Liver (tissue), 9 donors: Measurements from ENCODE around the gene PCNX2. TPM values are rescaled to one million over a fixed set of nuclear protein-coding genes. Genes with fewer than 3 reads are reported as not detected.

Experiments used
- DNase-seq: peaks from one replicate; pipeline ENCODE4 v3.0.0-alpha.2; 2017; ENCODE audit warnings: low spot score
- H3K27ac ChIP-seq, 2 donors: one replicate each; pipeline ENCODE4 v1.7.0; 2013; ENCODE audit warnings: inconsistent platforms in 2 of 2, low read length in 2 of 2, control low read depth in 1 of 2, low read depth in 1 of 2, mild to moderate bottlenecking in 1 of 2
- H3K27me3 ChIP-seq, 4 donors: one replicate each; pipeline versions ENCODE4 v1.6.1 to v1.7.0; 2013; ENCODE audit warnings: low read length in 3 of 4, inconsistent platforms in 1 of 4, mild to moderate bottlenecking in 1 of 4, moderate library complexity in 1 of 4; ENCODE audit not compliant: control insufficient read depth in 4 of 4, insufficient read depth in 4 of 4
- H3K36me3 ChIP-seq, 4 donors: one replicate each; pipeline versions ENCODE4 v1.6.1 to v1.7.0; 2013; ENCODE audit warnings: low read length in 3 of 4, mild to moderate bottlenecking in 3 of 4, low read depth in 1 of 4, moderate library complexity in 1 of 4; ENCODE audit not compliant: control insufficient read depth in 4 of 4, insufficient read depth in 3 of 4
- H3K4me1 ChIP-seq, 4 donors: one replicate each; pipeline versions ENCODE4 v1.6.1 to v1.7.0; 2013; ENCODE audit warnings: low read length in 3 of 4, mild to moderate bottlenecking in 3 of 4, moderate library complexity in 1 of 4; ENCODE audit not compliant: control insufficient read depth in 4 of 4, insufficient read depth in 4 of 4
- H3K4me3 ChIP-seq, 3 donors: one replicate each; pipeline versions ENCODE4 v1.6.1 to v1.7.0; 2013; ENCODE audit warnings: low read length in 3 of 3, control low read depth in 1 of 3, low read depth in 1 of 3, mild to moderate bottlenecking in 1 of 3
- H3K9ac ChIP-seq, 2 donors: one replicate each; pipeline ENCODE4 v1.7.0; 2013; ENCODE audit warnings: low read length in 2 of 2, mild to moderate bottlenecking in 2 of 2, moderate library complexity in 2 of 2, control low read depth in 1 of 2, low read depth in 1 of 2
- H3K9me3 ChIP-seq, 4 donors: one replicate each; pipeline versions ENCODE4 v1.6.1 to v1.7.0; 2013; ENCODE audit warnings: low read length in 3 of 4; ENCODE audit not compliant: control insufficient read depth in 4 of 4
- EGR1 ChIP-seq, 2 donors: IDR thresholded peaks; 2 replicates each; pipeline ENCODE4 v1.6.1; 2016 to 2018; ENCODE audit warnings: antibody characterized with exemption in 2 of 2, low read depth in 2 of 2
- FOXA1 ChIP-seq: IDR thresholded peaks from 2 replicates; pipeline ENCODE4 v1.6.1; 2016; ENCODE audit warnings: antibody characterized with exemption
- FOXA2 ChIP-seq: IDR thresholded peaks from 2 replicates; pipeline ENCODE4 v1.6.1; 2016; ENCODE audit warnings: antibody characterized with exemption
- GABPA ChIP-seq, 2 donors: IDR thresholded peaks in 1 of 2; conservative IDR thresholded peaks in 1 of 2; 2 replicates each; pipeline ENCODE4 v1.6.1; 2016; ENCODE audit warnings: antibody characterized with exemption in 2 of 2, mild to moderate bottlenecking in 1 of 2, moderate library complexity in 1 of 2
- HNF4A ChIP-seq, 2 donors: conservative IDR thresholded peaks; 2 replicates each; pipeline ENCODE4 v1.6.1; 2016; ENCODE audit warnings: antibody characterized with exemption in 2 of 2, mild to moderate bottlenecking in 2 of 2
- RAD21 ChIP-seq, 2 donors: IDR thresholded peaks; 2 replicates each; pipeline ENCODE4 v1.6.1; 2016; ENCODE audit warnings: antibody characterized with exemption in 2 of 2, mild to moderate bottlenecking in 2 of 2
- SP1 ChIP-seq: IDR thresholded peaks from 2 replicates; pipeline ENCODE4 v1.6.1; 2018; ENCODE audit warnings: antibody characterized with exemption, mild to moderate bottlenecking
- YY1 ChIP-seq: IDR thresholded peaks from 2 replicates; pipeline ENCODE4 v1.6.1; 2016; ENCODE audit warnings: antibody characterized with exemption, mild to moderate bottlenecking
- WGBS: extraction: QIAGEN DNeasy Blood & Tissue Kit; methylation state at CpG from one replicate; pipeline ENCODE4 v1.1.7; 2013; 5-methylcytosine and 5-hydroxymethylcytosine counted together
- polyA plus RNA-seq, 2 donors: library from polyadenylated mRNA; stranded (reverse) in 1 of 2; unstranded in 1 of 2; fragments of 200-250 nt in 1 of 2; fragments of >200 nt in 1 of 2; fragmentation: Nextera tagmentation in 1 of 2; extraction: Ambion mirVana in 1 of 2; gene quantifications; one replicate each; pipeline versions ENCODE4 v1.2.1 to v1.2.3, GENCODE V29; 2013 to 2015
- total RNA-seq, 2 donors: library from RNA; depleted of rRNA; stranded (reverse); fragments of >200 nt; gene quantifications; one replicate each; pipeline ENCODE4 v1.2.3, GENCODE V29; 2014
- TF ChIP-seq, protein P1 (sequence below): IDR thresholded peaks from 2 replicates; pipeline ENCODE4 v1.6.1; 2016; ENCODE audit warnings: antibody characterized with exemption
- TF ChIP-seq, protein P2 (sequence below): fragments of 150-350 bp; IDR thresholded peaks from 2 replicates; pipeline ENCODE4 v1.5.1; 2017; ENCODE audit warnings: improper control_type of control experiment, low read depth, low read length; ENCODE audit not compliant: missing input control
- TF ChIP-seq, protein P3 (sequence below): IDR thresholded peaks from 2 replicates; pipeline ENCODE4 v1.6.1; 2016; ENCODE audit warnings: antibody characterized with exemption
- TF ChIP-seq, protein P4 (sequence below): IDR thresholded peaks from 2 replicates; pipeline ENCODE4 v1.6.1; 2016; ENCODE audit warnings: antibody characterized with exemption
- TF ChIP-seq, protein P5 (sequence below): IDR thresholded peaks from 2 replicates; pipeline ENCODE4 v1.6.1; 2016; ENCODE audit warnings: antibody characterized with exemption, mild to moderate bottlenecking
- donor health status: healthy.
- donor health status: healthy.
- donor health status: healthy.
- donor health status: healthy.
- donor health status: healthy.

The PCNX2 gene
- total and polyA plus RNA-seq, 4 donors: 0.20 to 3.1 (median 0.92) TPM

DNA sequence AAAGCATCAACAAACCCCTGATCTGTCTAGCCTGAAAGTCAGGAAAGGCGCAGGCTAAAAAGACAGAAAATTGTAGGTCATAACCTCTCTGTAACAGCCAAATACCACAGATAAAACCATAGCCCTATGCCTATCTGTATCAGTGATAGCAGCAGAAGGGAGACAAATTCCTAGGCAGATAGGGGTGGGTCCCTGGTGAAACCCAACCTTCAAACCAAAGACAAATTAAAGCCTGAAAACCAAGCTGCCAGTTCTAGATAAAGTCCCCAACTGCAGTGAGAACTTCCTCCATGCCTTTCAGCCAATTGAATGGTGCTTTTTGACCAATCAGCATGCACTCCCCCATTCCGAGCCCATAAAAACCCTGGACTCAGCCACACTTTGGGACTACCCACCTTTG is 229.8 kb downstream of the PCNX2 start:
- WGBS: 84% methylated on average over 2 of the region's 2 CpGs
- H3K27me3 ChIP-seq: no peaks in the 10 kb centered on the region
- peaks cover 0 to 7% (median 3%) of the 10 kb centered on the region in 4 donors for H3K9me3 ChIP-seq
- no peaks in the 10 kb centered on the region for H3K36me3 ChIP-seq
- no peaks in the 10 kb centered on the region for H3K4me1 ChIP-seq
- no peak for DNase-seq
- no peak overlapping the region for H3K9ac ChIP-seq
- no peak overlapping the region for H3K27ac ChIP-seq
- H3K4me3 ChIP-seq: no peak overlapping the region
- TF ChIP-seq, protein P1, sequence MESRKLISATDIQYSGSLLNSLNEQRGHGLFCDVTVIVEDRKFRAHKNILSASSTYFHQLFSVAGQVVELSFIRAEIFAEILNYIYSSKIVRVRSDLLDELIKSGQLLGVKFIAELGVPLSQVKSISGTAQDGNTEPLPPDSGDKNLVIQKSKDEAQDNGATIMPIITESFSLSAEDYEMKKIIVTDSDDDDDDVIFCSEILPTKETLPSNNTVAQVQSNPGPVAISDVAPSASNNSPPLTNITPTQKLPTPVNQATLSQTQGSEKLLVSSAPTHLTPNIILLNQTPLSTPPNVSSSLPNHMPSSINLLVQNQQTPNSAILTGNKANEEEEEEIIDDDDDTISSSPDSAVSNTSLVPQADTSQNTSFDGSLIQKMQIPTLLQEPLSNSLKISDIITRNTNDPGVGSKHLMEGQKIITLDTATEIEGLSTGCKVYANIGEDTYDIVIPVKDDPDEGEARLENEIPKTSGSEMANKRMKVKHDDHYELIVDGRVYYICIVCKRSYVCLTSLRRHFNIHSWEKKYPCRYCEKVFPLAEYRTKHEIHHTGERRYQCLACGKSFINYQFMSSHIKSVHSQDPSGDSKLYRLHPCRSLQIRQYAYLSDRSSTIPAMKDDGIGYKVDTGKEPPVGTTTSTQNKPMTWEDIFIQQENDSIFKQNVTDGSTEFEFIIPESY: no peak
- TF ChIP-seq, protein P2, sequence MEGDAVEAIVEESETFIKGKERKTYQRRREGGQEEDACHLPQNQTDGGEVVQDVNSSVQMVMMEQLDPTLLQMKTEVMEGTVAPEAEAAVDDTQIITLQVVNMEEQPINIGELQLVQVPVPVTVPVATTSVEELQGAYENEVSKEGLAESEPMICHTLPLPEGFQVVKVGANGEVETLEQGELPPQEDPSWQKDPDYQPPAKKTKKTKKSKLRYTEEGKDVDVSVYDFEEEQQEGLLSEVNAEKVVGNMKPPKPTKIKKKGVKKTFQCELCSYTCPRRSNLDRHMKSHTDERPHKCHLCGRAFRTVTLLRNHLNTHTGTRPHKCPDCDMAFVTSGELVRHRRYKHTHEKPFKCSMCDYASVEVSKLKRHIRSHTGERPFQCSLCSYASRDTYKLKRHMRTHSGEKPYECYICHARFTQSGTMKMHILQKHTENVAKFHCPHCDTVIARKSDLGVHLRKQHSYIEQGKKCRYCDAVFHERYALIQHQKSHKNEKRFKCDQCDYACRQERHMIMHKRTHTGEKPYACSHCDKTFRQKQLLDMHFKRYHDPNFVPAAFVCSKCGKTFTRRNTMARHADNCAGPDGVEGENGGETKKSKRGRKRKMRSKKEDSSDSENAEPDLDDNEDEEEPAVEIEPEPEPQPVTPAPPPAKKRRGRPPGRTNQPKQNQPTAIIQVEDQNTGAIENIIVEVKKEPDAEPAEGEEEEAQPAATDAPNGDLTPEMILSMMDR: no peak
- TF ChIP-seq, protein P3, sequence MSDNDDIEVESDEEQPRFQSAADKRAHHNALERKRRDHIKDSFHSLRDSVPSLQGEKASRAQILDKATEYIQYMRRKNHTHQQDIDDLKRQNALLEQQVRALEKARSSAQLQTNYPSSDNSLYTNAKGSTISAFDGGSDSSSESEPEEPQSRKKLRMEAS: no peak

DNA sequence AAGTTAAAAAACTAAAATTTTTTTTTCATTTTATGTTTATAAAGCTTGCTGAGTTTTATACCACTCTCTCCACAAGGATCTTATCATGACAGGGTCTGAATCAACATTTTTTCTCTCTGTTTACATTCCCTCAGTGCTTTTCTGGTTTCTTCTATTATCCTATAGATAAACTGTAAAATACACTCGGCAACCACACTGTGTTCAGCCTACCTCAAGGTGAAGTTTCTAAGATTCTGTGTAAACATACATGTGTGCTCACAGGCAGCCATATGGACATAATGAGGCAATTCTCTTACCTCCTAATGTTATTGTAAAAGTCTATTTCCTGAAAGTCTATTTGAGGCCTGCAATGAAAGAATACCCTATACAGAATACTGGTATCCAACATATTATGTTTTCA is 230.5 kb downstream of the PCNX2 start:
- H3K9me3 ChIP-seq: peaks cover 0 to 7% (median 3%) of the 10 kb centered on the region in 4 donors
- no peaks in the 10 kb centered on the region for H3K36me3 ChIP-seq
- no peak for DNase-seq
- H3K27ac ChIP-seq: no peak overlapping the region
- no peak overlapping the region for H3K4me3 ChIP-seq
- no peaks in the 10 kb centered on the region for H3K4me1 ChIP-seq
- 43% methylated on average over 1 of the region's 1 CpG for WGBS
- H3K27me3 ChIP-seq: no peaks in the 10 kb centered on the region
- no peak overlapping the region for H3K9ac ChIP-seq
- TF ChIP-seq EGR1 (IDR thresholded peaks at IDR 0.05; ENCODE audit: low read depth in 2 of 2) (no peak), RAD21 (IDR thresholded peaks at IDR 0.05) (no peak), GABPA (IDR thresholded peaks at IDR 0.05 in 1 of 2, conservative IDR thresholded peaks at IDR 0.05 in 1 of 2) (no peak), HNF4A (conservative IDR thresholded peaks at IDR 0.05) (no peak), YY1 (no peak), SP1 (no peak), FOXA1 (no peak), FOXA2 (no peak)
- TF ChIP-seq, protein P1: no peak
- TF ChIP-seq, protein P4, sequence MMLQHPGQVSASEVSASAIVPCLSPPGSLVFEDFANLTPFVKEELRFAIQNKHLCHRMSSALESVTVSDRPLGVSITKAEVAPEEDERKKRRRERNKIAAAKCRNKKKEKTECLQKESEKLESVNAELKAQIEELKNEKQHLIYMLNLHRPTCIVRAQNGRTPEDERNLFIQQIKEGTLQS: no peak
- TF ChIP-seq, protein P2: no peak
- TF ChIP-seq, protein P5, sequence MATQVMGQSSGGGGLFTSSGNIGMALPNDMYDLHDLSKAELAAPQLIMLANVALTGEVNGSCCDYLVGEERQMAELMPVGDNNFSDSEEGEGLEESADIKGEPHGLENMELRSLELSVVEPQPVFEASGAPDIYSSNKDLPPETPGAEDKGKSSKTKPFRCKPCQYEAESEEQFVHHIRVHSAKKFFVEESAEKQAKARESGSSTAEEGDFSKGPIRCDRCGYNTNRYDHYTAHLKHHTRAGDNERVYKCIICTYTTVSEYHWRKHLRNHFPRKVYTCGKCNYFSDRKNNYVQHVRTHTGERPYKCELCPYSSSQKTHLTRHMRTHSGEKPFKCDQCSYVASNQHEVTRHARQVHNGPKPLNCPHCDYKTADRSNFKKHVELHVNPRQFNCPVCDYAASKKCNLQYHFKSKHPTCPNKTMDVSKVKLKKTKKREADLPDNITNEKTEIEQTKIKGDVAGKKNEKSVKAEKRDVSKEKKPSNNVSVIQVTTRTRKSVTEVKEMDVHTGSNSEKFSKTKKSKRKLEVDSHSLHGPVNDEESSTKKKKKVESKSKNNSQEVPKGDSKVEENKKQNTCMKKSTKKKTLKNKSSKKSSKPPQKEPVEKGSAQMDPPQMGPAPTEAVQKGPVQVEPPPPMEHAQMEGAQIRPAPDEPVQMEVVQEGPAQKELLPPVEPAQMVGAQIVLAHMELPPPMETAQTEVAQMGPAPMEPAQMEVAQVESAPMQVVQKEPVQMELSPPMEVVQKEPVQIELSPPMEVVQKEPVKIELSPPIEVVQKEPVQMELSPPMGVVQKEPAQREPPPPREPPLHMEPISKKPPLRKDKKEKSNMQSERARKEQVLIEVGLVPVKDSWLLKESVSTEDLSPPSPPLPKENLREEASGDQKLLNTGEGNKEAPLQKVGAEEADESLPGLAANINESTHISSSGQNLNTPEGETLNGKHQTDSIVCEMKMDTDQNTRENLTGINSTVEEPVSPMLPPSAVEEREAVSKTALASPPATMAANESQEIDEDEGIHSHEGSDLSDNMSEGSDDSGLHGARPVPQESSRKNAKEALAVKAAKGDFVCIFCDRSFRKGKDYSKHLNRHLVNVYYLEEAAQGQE: no peak
